ENCODE results near the gene ZNF132. TPM values are rescaled to one million over a fixed set of nuclear protein-coding genes. Genes with fewer than 3 reads are reported as not detected.
A peak's percentile ranks its signal among the peaks of the same experiment; 100 is the strongest.

The ZNF132 gene
- total RNA-seq, 1 experiment from 2014 or later = not detected

- DNase-seq (ENCODE audit: low read depth, low spot score) (no peak), ATAC-seq (no peak)
- intact Hi-C loops (cut with micrococcal nuclease) = no loop called here
- TF ChIP-seq EZH2phosphoT487 (IDR thresholded peaks at IDR 0.05; ENCODE audit: borderline replicate concordance) = no peak
- no peak for TF ChIP-seq CBX3 (IDR thresholded peaks at IDR 0.05; ENCODE audit: low read depth)
- no peak for TF ChIP-seq ZBTB33 (IDR thresholded peaks at IDR 0.05; ENCODE audit: extremely low read depth, insufficient replicate concordance, low read length)
- TF ChIP-seq POLR2AphosphoS5 (IDR thresholded peaks at IDR 0.05; ENCODE audit: low read depth, low read length) = no peak
- ChIA-PET RAD21 (ENCODE audit: low non-redundant PET in 1 of 2, low total read pairs in 2 of 2, uncharacterized antibody in 2 of 2, unreplicated experiment in 2 of 2) (no interaction called here), CTCF (no interaction called here), POLR2A (no interaction called here)
- no peaks in the 10 kb centered on the region for H3K9me2 ChIP-seq (ENCODE audit: insufficient read depth)
- H3K4me2 ChIP-seq (ENCODE audit: low read length) = peak overlapping the region; percentile 70
- no peak overlapping the region for H2AFZ ChIP-seq (ENCODE audit: low read depth, low read length, poor library complexity, severe bottlenecking)
- peak overlapping the region; percentile 17; the same call in 1 of the 2 replicates for H3K27ac ChIP-seq (ENCODE audit: low read depth, low read length)
- H3K9me3 ChIP-seq (ENCODE audit: control insufficient read depth in 1 of 2, insufficient read depth in 1 of 2, low read depth in 1 of 2, low read length in 2 of 2) = no peaks in the 10 kb centered on the region
- H3K9ac ChIP-seq (ENCODE audit: low read length) = no peak overlapping the region
- peaks cover 12 to 14% of the 10 kb centered on the region in 2 experiments; a peak in 3 of 4 replicates for H3K36me3 ChIP-seq (ENCODE audit: control insufficient read depth in 1 of 2, insufficient read depth in 2 of 2, low read length in 2 of 2)
- no peaks in the 10 kb centered on the region for H3K27me3 ChIP-seq (ENCODE audit: insufficient read depth, low read length)
- H3K4me3 ChIP-seq (replicated peaks in 1 of 2; ENCODE audit: low read depth in 1 of 2, low read length in 2 of 2) = peak overlapping the region; percentile 6 to 80; a peak in 3 of 4 replicates
- H4K20me1 ChIP-seq (ENCODE audit: insufficient read depth) = no peaks in the 10 kb centered on the region
- peaks cover 16% of the 10 kb centered on the region; the same call in 1 of the 2 replicates for H3K79me2 ChIP-seq (ENCODE audit: insufficient read depth, low read length)
- BruUV-seq (replicated peaks) = no TSS peak
- peaks cover 2 to 12% of the 10 kb centered on the region in 2 experiments; a peak in 2 of 4 replicates for H3K4me1 ChIP-seq (ENCODE audit: control insufficient read depth in 1 of 2, insufficient read depth in 2 of 2, low read length in 2 of 2)
Measured at GRCh38 chr19:58468216-58468839, 28.4 kb upstream of the ZNF132 start.

All from HCT116 (cell line).